Measurements from ENCODE around the gene ARHGEF17.

GRCh38 chr11:73387594-73388264 lies 79.7 kb downstream of the ARHGEF17 start:
- TF ChIP-seq CTCF (IDR thresholded peaks at IDR 0.05) (no peak), POLR2A (IDR thresholded peaks at IDR 0.05) (no peak)

All from testis (tissue), 2 donors.